ENCODE data around the gene NPL. TPM values are rescaled to one million over a fixed set of nuclear protein-coding genes. Genes with fewer than 3 reads are reported as not detected.

Gene NPL
- total and polyA plus RNA-seq, 2 of the 13 experiments (the other 11 are each of a cell fraction or from before 2014, with no cell fraction given) = 0.03 to 0.04 TPM

DNA sequence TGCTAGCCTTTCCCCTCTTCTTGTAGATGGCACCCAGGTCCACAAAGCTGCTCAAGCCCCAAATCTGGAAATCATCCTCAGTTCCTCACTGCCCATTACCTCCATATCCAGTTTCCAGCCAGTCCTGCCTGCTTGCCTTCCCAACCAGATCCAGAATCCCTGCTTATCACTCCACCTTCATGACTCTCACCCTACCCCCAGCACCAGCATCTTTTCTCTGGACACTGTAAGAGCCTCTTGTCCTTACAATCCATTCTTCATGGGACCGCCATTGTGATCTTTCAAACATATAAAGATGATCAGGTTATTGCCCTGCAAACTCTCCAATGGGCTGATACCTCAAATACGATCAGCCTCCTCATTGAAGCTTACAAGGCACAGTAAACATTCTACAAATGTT lies 23.5 kb upstream of the NPL start (continued):
- TF ChIP-seq, protein P1, sequence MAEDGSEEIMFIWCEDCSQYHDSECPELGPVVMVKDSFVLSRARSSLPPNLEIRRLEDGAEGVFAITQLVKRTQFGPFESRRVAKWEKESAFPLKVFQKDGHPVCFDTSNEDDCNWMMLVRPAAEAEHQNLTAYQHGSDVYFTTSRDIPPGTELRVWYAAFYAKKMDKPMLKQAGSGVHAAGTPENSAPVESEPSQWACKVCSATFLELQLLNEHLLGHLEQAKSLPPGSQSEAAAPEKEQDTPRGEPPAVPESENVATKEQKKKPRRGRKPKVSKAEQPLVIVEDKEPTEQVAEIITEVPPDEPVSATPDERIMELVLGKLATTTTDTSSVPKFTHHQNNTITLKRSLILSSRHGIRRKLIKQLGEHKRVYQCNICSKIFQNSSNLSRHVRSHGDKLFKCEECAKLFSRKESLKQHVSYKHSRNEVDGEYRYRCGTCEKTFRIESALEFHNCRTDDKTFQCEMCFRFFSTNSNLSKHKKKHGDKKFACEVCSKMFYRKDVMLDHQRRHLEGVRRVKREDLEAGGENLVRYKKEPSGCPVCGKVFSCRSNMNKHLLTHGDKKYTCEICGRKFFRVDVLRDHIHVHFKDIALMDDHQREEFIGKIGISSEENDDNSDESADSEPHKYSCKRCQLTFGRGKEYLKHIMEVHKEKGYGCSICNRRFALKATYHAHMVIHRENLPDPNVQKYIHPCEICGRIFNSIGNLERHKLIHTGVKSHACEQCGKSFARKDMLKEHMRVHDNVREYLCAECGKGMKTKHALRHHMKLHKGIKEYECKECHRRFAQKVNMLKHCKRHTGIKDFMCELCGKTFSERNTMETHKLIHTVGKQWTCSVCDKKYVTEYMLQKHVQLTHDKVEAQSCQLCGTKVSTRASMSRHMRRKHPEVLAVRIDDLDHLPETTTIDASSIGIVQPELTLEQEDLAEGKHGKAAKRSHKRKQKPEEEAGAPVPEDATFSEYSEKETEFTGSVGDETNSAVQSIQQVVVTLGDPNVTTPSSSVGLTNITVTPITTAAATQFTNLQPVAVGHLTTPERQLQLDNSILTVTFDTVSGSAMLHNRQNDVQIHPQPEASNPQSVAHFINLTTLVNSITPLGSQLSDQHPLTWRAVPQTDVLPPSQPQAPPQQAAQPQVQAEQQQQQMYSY (CRISPR knock-in tag; IDR thresholded peaks at IDR 0.05) = no peak
- TF ChIP-seq HHEX (CRISPR knock-in tag; IDR thresholded peaks at IDR 0.05) (no peak), PHB2 (IDR thresholded peaks at IDR 0.05; ENCODE audit: partially characterized antibody) (no peak), BRD4 (CRISPR knock-in tag; IDR thresholded peaks at IDR 0.05) (no peak), ZNF616 (CRISPR knock-in tag; IDR thresholded peaks at IDR 0.05; ENCODE audit: low read depth) (no peak), SNAPC2 (CRISPR knock-in tag; IDR thresholded peaks at IDR 0.05) (no peak), MIER3 (CRISPR knock-in tag; IDR thresholded peaks at IDR 0.05; ENCODE audit: borderline replicate concordance) (no peak), DMAP1 (CRISPR knock-in tag; IDR thresholded peaks at IDR 0.05) (no peak)
- TF ChIP-seq, protein P2, sequence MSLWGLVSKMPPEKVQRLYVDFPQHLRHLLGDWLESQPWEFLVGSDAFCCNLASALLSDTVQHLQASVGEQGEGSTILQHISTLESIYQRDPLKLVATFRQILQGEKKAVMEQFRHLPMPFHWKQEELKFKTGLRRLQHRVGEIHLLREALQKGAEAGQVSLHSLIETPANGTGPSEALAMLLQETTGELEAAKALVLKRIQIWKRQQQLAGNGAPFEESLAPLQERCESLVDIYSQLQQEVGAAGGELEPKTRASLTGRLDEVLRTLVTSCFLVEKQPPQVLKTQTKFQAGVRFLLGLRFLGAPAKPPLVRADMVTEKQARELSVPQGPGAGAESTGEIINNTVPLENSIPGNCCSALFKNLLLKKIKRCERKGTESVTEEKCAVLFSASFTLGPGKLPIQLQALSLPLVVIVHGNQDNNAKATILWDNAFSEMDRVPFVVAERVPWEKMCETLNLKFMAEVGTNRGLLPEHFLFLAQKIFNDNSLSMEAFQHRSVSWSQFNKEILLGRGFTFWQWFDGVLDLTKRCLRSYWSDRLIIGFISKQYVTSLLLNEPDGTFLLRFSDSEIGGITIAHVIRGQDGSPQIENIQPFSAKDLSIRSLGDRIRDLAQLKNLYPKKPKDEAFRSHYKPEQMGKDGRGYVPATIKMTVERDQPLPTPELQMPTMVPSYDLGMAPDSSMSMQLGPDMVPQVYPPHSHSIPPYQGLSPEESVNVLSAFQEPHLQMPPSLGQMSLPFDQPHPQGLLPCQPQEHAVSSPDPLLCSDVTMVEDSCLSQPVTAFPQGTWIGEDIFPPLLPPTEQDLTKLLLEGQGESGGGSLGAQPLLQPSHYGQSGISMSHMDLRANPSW (CRISPR knock-in tag; IDR thresholded peaks at IDR 0.05; ENCODE audit: borderline replicate concordance) = no peak

Data from HepG2 (cell line).